GM19025 (cell line): ENCODE measurements around the gene CYTH2.

ENCODE experiments used
- ATAC-seq: cut with Tn5 transposase; IDR thresholded peaks from one replicate; pipeline ENCODE4 v1.9.1; 2021; ENCODE audit warnings: mild to moderate bottlenecking, low read depth, moderate library complexity; ENCODE audit not compliant: unreplicated experiment

CYTH2 gene

DNA sequence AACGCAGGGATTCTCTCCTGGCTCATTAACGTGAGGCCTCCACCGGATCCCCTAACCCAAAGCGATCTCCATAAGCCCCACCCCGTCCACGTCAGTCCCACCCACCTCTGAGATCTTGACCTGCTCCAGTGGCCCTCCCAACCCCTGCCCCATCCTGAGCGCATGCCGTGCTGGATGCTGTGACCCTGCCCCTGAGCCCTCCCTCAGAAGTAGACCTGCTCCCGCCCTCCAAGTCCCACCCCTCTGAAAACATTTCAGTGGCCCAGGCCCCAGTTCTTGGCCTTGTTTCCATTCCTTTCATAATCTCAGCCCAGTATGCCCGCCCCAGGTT, 22.6 kb downstream of the CYTH2 start:
- no peak for ATAC-seq

DNA sequence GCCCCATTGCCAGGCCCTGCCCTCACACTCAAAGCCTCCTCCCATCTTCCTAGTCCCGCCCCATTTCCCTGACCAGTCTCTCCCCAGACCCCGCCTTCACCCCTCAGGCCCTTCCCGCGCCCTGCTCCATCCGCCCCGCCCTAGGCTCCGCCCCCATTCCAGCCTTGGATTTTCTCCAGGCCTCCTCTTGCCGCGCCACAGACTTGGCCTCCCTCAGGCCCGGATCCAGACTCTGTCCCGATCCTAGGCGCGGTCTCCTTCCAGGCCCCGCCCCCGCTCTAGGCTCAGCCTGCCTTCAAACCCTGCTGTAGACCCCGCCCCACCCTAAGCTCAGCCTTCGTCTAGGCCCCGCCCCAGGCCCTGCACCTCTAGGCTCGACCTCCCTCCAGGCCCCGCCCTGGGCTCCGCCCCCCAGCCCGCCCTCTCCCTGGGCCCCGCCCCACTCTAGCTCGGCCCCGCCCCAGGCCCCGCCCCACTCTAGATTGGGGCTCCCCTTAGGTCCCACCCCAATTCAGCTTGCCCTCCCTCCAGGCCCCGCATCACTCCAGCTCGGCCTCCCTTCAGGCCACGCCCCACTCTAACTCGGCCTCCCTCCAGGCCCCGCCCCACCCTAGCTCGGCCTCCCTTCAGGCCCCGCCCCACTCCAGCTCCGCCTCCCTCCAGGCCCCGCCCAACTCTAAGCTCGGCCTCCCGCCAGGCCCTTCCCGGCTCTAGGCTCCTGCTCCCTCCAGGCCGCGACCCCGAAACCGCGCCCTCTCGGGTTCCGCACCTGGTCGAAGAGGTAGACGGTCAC, 24.0 kb downstream of the CYTH2 start:
- peak; percentile 44 for ATAC-seq

DNA sequence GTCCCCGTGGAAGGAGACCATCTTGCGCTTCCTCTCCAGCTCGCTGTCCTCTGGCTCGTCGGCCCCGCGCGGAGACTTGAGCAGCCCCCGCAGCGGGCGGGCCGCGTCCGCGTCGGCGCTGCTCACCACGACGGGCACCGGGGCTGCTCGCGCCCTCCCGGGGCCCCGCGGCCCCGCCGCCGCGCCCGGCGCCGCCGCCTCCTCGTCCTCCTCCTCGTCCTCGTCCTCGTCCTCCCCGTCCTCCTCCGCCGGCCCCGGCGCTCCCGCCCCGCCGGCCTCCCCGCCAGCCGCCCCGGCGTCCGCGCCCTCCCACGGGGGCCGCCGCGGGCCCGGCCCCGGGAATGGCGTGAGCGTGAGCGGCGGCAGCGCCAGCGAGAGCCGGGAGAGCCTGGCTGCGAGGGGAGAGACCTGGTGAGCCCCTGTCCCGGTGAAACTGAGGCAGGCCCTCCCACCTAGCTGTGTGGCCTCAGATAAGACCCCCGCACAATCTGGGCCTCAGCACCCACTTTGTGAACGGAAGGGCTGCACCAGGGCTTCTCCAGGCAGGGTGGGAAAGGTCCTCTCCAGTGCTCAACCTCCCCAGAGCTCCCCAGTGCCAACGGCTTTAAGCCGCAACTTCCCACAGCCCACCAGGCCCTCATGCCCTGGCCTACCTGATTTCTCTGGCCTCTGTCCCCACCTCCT, 24.7 kb downstream of the CYTH2 start:
- ATAC-seq = no peak

DNA sequence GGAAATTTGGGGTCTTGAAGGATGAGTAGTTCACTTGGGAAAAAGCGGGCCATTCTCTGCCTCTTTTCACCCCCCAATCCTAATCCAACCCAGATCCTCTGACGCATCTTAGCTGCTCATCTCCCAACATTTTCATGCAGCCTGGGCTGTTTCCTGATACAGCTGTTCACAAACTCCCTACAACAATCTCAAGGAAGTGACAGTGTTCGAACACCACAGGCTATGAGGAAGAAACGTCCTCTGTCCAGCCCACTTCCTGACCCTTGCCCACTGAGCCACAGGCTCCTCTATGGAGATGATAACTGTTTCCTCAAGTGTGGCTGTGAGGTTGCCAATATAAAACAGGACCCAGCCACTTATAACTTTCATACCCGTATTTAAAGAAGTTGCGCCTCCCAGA, 26.2 kb downstream of the CYTH2 start:
- ATAC-seq = no peak

DNA sequence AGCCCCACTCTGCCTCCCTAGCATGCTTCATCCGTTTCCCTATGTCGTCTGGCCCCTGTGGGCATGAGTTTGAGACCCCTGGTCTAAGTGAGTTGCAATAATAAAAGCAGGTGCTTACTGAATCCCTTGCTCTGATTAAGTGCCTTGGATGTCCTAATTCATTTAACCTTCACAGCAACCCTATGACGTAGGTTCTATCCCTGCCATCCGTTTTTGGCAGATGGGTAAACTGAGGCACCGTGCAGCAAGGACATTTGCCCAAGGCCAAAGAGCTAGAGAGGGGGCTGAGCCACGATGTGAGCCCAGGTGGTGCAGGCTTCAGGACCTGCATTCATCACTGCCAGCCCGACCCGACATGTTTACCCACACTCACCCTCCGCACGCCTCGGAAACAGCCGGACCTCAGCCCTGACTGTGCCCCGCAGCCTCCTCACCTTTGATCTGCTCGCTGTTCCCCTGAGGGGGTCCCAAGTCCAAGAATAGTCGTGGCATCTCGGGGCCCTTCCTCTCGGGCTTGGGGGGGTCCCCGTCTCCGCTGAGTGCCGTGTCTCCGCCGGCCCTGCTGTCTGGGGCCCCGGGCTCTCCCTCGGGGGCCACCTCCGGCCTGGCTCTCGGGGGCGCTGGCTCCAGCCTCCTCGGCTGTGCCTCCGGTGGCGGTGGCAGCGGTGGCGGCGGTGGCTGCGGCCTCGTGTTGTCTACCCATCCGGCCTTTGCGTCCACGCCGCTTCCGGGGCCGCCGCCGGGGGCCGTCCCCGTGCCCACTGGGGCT, 28.0 kb downstream of the CYTH2 start:
- no peak for ATAC-seq

DNA sequence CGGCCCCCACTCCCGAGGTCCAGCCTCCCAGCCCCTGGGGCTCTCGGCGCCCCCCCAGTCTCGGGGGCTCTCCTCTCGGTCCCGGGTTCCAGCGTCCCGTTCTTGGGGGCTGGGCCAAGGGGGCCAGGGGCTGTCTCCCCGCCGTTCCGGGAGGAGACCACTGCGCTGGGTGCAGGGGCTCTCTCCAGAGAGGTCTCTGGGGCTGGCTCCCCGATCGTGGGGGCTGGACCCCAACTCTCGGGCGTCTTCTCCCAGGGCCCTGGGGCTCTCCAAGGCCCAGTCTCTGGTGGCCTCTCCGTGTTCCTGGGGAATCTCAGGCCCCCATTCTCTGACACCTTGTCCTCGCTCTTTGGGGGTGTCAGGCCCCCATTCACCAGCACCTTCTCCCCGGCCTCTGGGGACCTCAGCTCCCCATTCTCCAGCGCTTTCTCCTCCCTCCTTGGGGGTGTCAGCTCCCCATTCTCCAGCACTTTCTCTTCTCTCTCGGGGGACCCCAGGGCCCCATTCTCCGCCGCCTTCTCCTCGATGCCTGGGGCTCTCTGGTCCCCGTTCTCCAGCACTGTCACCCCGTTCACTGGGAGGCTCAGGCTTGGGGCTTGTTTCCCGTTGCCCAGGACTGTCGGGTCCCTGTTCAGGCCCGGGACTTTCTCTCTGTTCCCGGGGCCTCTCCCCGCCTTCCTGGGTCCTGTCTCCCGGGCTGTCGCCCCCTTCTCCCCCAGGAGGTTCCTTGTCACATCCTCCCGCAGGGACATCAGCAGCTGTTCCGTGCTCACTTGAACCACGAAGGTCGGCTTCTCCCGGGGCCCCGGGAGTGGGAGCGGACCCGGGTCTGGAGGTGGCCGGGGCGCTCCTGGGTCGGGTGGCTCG, 28.8 kb downstream of the CYTH2 start:
- no peak for ATAC-seq

DNA sequence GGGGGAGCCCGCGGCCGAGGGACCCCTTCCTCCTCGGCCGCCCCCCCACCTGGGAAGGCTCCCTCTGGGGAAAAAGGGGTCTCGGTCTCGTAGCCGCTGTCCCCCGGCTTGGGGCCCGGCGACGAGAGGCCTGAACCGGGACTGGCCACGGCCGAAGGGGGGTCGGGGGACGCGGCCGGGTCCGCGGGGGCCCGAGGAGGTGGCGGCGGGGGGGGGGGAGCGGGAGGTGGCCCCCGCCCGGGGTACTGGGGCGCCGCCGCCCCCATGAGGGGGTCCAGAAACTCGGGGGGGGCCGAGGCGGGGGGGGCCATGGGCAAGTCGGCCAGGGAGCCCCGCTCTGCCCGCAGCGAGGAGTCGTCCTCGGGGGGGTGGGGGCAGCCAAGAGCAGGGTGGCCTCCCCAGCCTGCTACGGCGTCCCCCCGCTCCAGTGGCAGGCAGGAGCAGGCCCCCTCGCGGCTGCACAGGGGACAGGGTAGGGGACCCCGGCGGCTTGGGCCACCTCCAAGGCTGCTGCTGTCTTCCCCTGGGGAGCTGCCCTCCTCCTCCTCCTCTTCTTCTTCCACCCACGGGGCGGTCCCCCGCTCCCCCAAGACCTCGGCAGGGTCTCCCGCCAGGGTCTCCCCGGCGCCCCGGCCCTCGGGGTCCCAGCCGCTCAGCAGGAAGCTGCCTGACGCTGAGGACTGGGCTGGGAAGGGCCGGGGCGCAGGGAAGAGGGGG, 29.6 kb downstream of the CYTH2 start:
- no peak for ATAC-seq

DNA sequence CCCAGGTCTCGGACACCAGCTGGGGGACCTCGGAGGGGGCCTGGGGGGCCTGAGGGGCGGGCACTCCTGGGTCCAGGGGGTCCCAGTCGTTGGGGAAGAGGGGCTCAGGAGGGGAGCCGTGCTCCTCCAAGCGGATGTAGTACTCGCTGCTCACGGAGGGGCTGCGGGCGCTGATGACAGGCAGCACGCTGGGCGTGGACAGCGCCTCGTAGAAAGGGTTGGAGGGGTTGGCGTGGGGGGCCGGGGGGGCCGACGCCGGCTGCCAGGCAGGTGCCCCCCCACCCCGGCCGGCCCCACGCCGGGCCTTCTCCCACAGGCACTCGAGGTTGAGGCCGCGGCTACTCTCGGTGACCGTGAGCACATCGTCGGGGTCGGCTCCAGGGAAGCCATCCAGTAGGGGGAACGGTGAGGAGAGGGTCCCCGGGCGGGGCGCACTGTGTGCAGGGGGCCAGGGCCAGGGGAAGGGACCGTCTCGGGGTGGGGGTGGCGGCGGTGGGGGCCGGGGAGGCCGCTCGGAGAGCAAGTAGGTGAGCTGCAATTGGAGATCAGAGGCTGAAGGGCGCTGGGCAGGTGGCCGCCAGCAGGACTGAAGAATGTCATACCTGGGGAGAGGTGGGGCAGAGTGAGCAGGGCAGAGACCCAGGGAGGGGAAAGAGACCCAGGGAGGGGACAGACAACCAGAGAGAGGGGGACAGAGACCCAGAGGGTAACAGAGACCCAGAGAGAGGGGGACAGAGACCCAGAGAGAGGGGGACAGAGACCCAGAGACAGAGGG, 30.3 kb downstream of the CYTH2 start:
- no peak for ATAC-seq

DNA sequence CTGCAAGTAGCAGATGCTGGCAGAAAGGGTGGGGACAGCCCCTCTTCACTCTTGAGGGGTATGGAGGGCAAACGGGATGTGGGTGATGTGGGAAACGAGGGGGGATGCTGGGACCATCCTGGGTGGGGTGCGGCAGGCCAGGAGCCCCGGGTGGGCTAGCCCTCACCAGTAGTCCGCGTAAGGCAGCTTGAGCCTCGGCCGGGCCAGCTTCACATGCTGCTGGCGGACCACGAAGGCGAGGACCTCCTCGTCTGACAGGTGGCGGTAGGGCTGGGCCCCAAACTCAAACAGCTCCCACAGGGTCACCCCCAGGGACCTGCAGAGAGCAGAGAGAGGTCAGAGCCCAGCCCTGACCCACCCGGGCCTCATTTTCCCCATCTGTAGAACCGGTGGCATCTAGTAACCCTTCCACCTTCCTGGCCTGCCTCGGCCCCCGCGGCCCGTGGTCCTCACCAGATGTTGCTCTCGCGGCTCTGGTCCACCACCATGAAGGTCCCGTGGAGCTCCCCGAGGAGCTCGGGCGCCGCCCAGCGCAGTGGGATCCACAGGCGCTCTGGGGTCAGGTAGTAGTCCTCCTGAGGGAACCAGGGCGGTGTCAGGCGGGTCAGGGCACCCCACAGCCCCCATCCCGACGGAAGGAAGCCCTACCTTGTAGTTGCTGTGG, 31.8 kb downstream of the CYTH2 start:
- ATAC-seq = no peak

DNA sequence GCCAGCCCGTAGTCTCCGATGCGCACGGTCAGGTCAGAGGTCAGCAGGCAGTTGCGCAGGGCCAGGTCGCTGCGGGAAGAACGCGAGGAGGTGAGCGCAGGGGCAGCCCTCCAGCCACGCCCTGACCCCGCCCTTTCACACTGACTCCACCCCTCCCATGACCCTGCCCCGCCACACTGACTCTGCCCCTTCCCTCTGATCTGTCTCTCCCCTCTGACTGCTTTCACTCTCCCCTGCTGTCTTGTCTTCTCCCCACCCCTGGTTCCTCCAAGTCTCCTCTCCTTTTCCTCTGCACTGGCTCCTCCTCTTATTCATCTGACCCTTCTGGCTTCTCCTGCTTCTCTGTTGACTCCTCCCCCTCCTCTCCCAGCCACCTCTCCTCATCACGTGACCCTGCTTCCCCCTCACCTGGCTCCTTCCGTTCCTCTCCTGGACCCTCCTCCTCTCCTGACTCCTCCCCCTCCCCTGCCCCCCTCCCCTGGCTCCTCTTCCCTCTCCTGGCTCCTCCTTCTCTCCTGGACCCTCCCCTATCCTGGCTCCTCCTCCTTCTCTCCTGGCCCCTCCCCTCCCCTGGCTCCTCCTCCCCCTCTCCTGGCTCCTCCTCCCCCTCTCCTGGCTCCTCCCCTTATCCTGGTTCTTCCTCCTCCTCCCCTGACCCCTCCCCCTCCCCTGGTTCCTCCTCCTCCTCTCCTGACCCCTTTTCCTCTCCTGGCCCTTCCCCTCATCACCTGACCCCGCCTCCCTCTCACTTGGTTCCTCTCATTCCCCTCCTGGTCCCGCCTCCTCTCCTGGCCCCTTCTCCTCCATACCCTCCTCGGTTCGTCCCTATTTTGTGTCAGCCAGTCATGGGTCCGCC, 32.6 kb downstream of the CYTH2 start:
- ATAC-seq = no peak

DNA sequence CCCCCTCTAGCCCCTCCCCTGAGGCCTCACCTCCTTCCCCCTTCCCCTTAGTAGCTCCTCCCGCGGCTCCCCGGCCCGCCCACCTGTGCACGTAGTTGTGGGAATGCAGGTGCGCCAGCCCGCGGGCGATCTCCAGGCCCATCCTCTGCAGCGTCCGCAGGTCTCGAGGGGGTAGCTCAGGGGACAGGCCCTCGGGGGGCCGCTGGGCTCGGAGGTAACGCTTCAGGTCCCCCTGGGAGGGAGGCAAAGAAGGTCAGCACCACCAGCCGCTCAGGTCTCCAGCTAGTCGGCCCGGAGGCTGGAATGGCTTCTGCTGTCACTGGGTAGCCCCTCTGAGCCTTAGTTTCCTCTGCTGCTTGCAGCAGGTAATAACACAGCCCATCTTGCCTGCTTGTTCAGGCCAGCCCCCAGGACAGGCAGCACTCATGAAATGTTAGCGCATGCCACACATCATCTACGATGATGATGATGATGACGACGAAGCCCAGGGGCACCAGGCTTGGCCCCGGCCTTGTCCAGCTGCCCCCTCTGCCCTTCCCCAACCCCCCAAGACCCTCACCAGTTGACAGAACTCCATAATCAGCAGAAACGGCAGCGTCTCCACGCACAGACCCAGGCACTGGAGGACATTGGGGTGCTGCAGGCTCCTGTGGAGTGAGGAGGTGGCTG, 33.3 kb downstream of the CYTH2 start:
- no peak for ATAC-seq

DNA sequence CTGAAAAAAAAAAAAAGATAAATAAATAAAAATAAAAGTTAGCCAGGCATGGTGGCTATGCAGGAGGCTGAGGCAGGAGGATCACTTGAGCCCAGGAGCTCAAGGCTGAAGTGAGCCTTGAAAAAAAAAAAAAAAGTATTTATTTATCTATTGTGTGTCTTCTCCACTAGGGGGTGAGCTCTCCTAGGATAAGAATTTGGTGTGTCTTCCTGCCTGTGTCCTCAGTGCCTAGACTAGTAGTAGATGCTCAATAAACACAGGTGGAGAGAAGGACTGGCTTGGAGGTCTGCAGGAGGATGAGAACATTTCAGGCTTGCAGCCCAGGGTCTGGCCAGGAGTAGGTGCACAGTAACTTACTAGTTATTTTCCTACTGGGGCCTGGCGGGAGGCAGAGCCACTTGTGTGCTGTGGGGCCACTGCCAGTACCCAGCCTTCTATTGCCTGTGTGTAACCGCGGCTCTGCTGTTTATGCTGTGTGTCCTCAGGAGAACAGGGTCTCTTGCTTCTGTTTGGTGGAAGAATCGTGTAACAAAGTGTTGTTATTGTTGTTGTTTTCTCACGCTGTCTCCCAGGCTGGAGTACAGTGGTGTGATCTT, 37.1 kb downstream of the CYTH2 start:
- ATAC-seq = no peak

DNA sequence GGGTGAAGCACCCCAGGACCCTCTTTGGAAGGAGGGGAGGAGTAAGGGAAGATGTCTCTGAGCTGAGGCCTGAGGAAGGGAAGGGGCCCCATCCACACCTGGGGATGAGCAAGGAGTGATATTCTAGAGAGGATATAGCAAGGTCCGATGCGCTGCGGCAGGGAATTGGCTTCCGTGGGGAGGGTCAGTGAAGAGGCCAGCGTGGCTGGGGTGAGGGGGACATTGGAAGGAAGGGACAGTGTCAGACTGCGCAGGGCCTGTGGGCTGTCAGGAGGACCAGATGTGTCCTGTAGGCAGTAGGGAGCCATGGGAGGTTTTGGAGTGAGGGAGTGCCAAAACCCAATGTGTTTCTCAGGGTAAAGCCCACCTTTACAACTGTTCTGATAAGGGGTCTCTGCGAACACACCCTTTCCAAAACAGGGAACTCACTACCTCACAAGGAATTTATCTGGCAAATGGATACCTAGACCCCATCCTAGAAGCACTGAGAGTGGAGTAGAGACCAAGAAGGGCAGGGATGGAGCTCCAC, 38.8 kb downstream of the CYTH2 start:
- ATAC-seq = no peak

DNA sequence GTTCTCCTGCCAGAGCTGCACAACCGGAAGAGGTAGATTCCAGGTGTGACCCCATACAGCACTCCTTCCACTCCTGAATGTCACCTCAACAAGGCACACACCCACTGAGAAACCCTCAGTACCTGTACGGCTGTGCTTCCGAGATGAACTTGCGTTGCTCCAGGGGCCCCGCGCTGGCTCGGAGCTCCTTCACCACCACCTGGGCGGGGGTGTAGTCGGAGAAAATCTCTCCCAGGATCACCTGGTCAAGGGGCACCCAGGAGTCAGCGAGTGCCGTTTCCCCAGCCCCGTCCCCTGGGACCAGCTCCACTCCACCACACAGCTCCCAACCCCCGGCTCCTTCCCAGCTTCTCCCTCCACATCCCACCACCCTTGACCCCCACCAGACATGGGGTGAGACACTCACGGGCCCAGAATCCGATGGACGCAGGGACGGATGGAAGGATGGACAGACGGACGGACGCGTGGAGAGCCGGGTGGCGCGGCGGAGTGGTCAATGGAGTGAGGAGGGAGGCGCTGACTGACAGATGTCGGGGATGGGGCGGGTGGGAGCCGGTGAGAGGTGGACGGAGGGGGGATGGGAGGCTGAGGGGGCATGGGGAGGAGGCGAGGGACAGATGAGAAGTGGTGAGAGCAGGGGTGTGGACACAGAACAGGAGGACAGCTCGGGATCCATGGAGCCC, 39.7 kb downstream of the CYTH2 start:
- ATAC-seq = no peak

DNA sequence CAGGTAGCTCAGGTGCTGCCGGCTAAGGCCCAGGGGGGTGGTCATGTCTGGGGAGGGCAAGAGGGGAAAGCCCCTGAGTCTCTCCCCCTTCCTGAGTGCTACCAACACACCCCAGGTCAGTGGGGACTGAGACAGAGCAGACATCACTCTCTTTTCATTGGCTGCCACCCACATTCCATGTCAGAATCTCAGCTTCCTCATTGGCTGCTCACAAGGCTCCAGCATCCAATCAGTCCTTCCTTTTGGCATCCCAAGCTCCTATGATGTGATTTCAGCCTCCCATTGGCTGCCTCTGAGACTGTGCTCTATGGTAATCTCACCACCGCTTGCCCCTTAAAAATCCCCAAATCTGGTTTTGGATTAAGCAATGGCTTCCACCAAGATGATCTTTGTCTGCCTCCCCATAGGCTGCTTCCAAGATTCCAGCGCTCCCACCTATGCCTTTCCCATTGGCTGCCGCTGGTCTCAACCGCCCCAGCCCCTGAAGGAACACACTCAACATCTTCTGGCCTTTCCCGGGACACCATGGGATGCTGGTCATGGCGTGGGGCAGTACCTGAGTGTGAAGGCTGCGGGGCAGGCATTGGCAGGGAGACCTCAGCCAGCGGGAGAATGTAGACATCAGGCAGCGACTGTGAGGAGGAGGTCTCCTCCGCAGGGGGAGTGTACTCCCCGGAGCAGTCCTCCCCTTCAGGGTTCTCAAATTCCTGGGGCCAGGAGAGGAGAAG, 40.5 kb downstream of the CYTH2 start:
- no peak for ATAC-seq
